Sigmoid colon (tissue), 7 donors: ENCODE data around the gene VAV3. TPM values are rescaled to one million over a fixed set of nuclear protein-coding genes. Genes with fewer than 3 reads are reported as not detected.

ENCODE experiments used
- DNase-seq: peaks from one replicate; pipeline ENCODE4 v3.0.0-alpha.2; 2019
- H3K27ac ChIP-seq, 4 donors: fragments of 200-600 bp; sonication (generic); one replicate each; pipeline ENCODE4 v1.5.1; 2016 to 2019; ENCODE audit warnings: mild to moderate bottlenecking in 1 of 4
- H3K27me3 ChIP-seq, 3 donors: fragments of 200-600 bp; sonication (generic); one replicate each; pipeline ENCODE4 v1.5.1; 2019; ENCODE audit warnings: mild to moderate bottlenecking in 1 of 3
- H3K36me3 ChIP-seq, 4 donors: fragments of 200-600 bp; sonication (generic); one replicate each; pipeline ENCODE4 v1.5.1; 2016 to 2019
- H3K4me1 ChIP-seq, 4 donors: fragments of 200-600 bp; sonication (generic); one replicate each; pipeline ENCODE4 v1.5.1; 2017 to 2019
- H3K4me3 ChIP-seq, 4 donors: fragments of 200-600 bp; sonication (generic); one replicate each; pipeline ENCODE4 v1.5.1; 2017 to 2019; ENCODE audit warnings: mild to moderate bottlenecking in 2 of 4, moderate library complexity in 1 of 4
- H3K9me3 ChIP-seq, 4 donors: fragments of 200-600 bp in 3 of 4; sonication (generic) in 3 of 4; one replicate each; pipeline versions ENCODE4 v1.5.1 to v1.6.1; 2013 to 2019
- CTCF ChIP-seq, 4 experiments: fragments of 450-650 bp in 3 of 4; fragments of 200-600 bp in 1 of 4; IDR thresholded peaks; one replicate each; pipeline ENCODE4 v1.5.1; 2016 to 2019; ENCODE audit warnings: antibody characterized with exemption in 4 of 4, mild to moderate bottlenecking in 3 of 4, moderate library complexity in 2 of 4
- EP300 ChIP-seq, 4 donors: sonication (generic); formaldehyde crosslinking; IDR thresholded peaks; one replicate each; pipeline ENCODE4 v1.6.1; 2017; ENCODE audit warnings: antibody characterized with exemption in 4 of 4
- POLR2A ChIP-seq, 2 donors: fragments of 450-650 bp; IDR thresholded peaks; one replicate each; pipeline ENCODE4 v1.6.1; 2016; ENCODE audit warnings: antibody characterized with exemption in 2 of 2, mild to moderate bottlenecking in 2 of 2, moderate library complexity in 2 of 2
- POLR2AphosphoS5 ChIP-seq, 4 donors: sonication (generic); formaldehyde crosslinking; IDR thresholded peaks; one replicate each; pipeline ENCODE4 v1.6.1; 2017; ENCODE audit warnings: antibody characterized with exemption in 4 of 4
- WGBS, 2 donors: extraction: QIAGEN DNeasy Blood & Tissue Kit; methylation state at CpG; one replicate each; pipeline ENCODE4 v1.1.7; 2013; 5-methylcytosine and 5-hydroxymethylcytosine counted together
- intact Hi-C: fragments of 100-400 bp; cut with DNase I; formaldehyde crosslinking; loops from one replicate; pipeline ENCODE4 v1.15.1; 2023
- polyA plus RNA-seq, 3 donors: library from polyadenylated mRNA; stranded (reverse); fragments of 200-250 nt; gene quantifications; one replicate each; pipeline ENCODE4 v1.2.3, GENCODE V29; 2013
- total RNA-seq, 4 donors: library from RNA; depleted of rRNA; stranded (reverse); fragments of >200 nt; gene quantifications; one replicate each; pipeline ENCODE4 v1.1.0, GENCODE V29; 2016
- donor health status: healthy with polysubstance abuse.
- donor health status: Bipolar disorder and iron deficiency.
- donor health status: healthy.

VAV3 gene
- total and polyA plus RNA-seq, 7 donors, result 3.5 to 72.1 (median 17.3) TPM

GRCh38 chr1:107525961-107526360 is 439.0 kb downstream of the VAV3 start:
- DNase-seq, result no peak
- no peaks in the 10 kb centered on the region for H3K36me3 ChIP-seq
- no peak for TF ChIP-seq CTCF (IDR thresholded peaks at IDR 0.05)
- TF ChIP-seq POLR2A (IDR thresholded peaks at IDR 0.05), result no peak
- TF ChIP-seq POLR2AphosphoS5 (IDR thresholded peaks at IDR 0.05), result no peak
- no peak for TF ChIP-seq EP300 (IDR thresholded peaks at IDR 0.05)
- intact Hi-C loops, result loop anchor here (5.0 to 10.0 kb wide), 2 partner anchors 251 to 384 kb away; partner anchors contain the start of gene NTNG1
- H3K4me1 ChIP-seq, result peaks cover 0 to 14% (median 6%) of the 10 kb centered on the region in 4 donors
- H3K27ac ChIP-seq, result no peak overlapping the region
- H3K9me3 ChIP-seq, result no peaks in the 10 kb centered on the region
- H3K27me3 ChIP-seq, result no peaks in the 10 kb centered on the region
- H3K4me3 ChIP-seq, result no peak overlapping the region
- 93 to 96% methylated on average over 2 of the region's 2 CpGs for WGBS, 2 donors

DNA sequence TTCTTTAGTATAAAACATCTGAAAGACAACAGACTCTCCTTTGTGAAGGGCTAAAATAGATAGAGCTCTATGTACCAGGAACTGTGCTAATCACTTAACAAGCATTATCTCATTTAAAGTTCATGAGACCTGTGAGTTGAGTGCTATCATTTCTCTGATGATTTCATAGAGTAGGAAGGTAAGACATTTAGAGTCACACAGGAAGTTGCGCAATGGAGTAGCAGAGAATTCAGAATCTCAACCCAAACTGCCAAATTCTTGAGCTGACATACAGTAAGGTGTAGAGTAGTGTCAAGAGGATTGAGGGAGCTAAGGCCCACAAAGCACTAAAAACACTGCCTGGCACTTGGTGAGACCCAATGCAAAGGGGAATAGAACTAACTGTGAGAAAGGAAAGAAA is 439.8 kb downstream of the VAV3 start:
- WGBS, 2 donors, result 97 to 98% methylated on average over 1 of the region's 1 CpG
- no peak for DNase-seq
- intact Hi-C loops, result loop anchor here (5.0 to 10.0 kb wide), 2 partner anchors 250 to 383 kb away; partner anchors contain the start of gene NTNG1
- Histone ChIP-seq H3K4me1 (peaks cover 0 to 6% (median 1%) of the 10 kb centered on the region in 4 donors), H3K36me3 (no peaks in the 10 kb centered on the region), H3K4me3 (no peak overlapping the region), H3K27me3 (no peaks in the 10 kb centered on the region), H3K27ac (no peak overlapping the region), H3K9me3 (no peaks in the 10 kb centered on the region)
- TF ChIP-seq CTCF (IDR thresholded peaks at IDR 0.05), result no peak
- TF ChIP-seq POLR2A (IDR thresholded peaks at IDR 0.05), result no peak
- TF ChIP-seq EP300 (IDR thresholded peaks at IDR 0.05), result no peak
- no peak for TF ChIP-seq POLR2AphosphoS5 (IDR thresholded peaks at IDR 0.05)

- H3K27me3 ChIP-seq, result no peaks in the 10 kb centered on the region
- H3K9me3 ChIP-seq, result no peaks in the 10 kb centered on the region
- H3K36me3 ChIP-seq, result no peaks in the 10 kb centered on the region
- no peak overlapping the region for H3K27ac ChIP-seq
- H3K4me3 ChIP-seq, result no peak overlapping the region
- H3K4me1 ChIP-seq, result no peaks in the 10 kb centered on the region
- no peak for DNase-seq
- TF ChIP-seq POLR2AphosphoS5 (IDR thresholded peaks at IDR 0.05) (no peak), CTCF (IDR thresholded peaks at IDR 0.05) (no peak), EP300 (IDR thresholded peaks at IDR 0.05) (no peak), POLR2A (IDR thresholded peaks at IDR 0.05) (no peak)
- intact Hi-C loops, result loop anchor here (10.0 kb wide), 1 partner anchor 250 kb away; no protein-coding TSS in a partner anchor
- 88 to 90% methylated on average over 2 of the region's 2 CpGs for WGBS, 2 donors
Measured at GRCh38 chr1:107524301-107524700, 440.7 kb downstream of the VAV3 start.

DNA sequence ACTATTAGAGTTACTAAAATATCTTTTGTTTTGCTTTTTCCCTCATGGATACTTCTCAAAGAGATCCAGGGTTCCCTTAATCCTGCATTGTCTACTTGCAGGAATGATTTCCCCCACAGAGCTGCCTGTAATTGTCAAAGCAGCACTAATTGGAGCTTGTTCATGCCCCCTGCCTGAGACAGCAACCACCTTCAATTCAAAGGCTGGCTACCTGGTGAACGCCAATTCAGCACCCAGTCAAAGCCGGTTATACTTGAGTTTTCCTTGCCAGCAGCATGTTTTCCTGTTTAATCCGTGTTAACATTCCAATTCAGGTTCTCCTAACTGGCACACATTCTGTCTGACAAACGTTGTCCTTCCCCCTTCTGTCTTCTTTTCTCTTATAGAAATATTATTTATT is 441.2 kb downstream of the VAV3 start:
- 65 to 72% methylated on average over 4 of the region's 4 CpGs for WGBS, 2 donors
- intact Hi-C loops, result loop anchor here (10.0 kb wide), 1 partner anchor 249 kb away; no protein-coding TSS in a partner anchor
- no peaks in the 10 kb centered on the region for H3K4me1 ChIP-seq

More for the DNA sequence above, 441.2 kb downstream of the VAV3 start:
- H3K9me3 ChIP-seq, result no peaks in the 10 kb centered on the region
- H3K27ac ChIP-seq, result no peak overlapping the region
- TF ChIP-seq POLR2A (IDR thresholded peaks at IDR 0.05), result no peak
- TF ChIP-seq EP300 (IDR thresholded peaks at IDR 0.05), result no peak
- TF ChIP-seq CTCF (IDR thresholded peaks at IDR 0.05), result no peak
- no peak for TF ChIP-seq POLR2AphosphoS5 (IDR thresholded peaks at IDR 0.05)
- DNase-seq, result no peak
- no peaks in the 10 kb centered on the region for H3K27me3 ChIP-seq
- H3K4me3 ChIP-seq, result no peak overlapping the region
- H3K36me3 ChIP-seq, result no peaks in the 10 kb centered on the region
